ENCODE results near the gene HDAC3. TPM values are rescaled to one million over a fixed set of nuclear protein-coding genes. Genes with fewer than 3 reads are reported as not detected.

The HDAC3 gene
- total RNA-seq, 1 experiment from 2014 or later, result 91.9 TPM

DNA sequence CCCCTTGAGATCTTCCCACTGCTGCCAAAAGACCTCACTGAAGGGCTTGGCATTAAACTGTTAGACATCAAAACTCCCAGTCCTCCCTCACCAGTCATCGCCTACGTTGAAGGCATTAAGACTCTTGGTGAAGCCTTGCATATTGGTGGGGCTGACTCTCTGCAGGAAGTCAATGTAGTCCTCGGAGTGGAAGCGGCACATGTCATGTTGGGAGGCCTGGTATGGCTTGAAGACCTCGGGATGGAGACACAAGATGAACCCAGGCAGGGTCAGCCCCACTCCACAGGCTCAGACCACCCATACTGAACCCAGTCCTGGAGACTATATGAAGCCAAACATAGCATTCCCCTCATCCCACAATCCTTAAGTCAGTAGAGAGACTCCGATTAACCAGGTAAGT, 1.9 kb downstream of the HDAC3 start:
- no peaks in the 10 kb centered on the region for H4K20me1 ChIP-seq (ENCODE audit: insufficient read depth)
- ATAC-seq (no peak), DNase-seq (ENCODE audit: low read depth, low spot score) (no peak)
- H3K4me1 ChIP-seq (ENCODE audit: control insufficient read depth in 1 of 2, insufficient read depth in 2 of 2, low read length in 2 of 2), result peaks cover 5 to 24% of the 10 kb centered on the region in 2 experiments
- H3K27ac ChIP-seq (ENCODE audit: low read depth, low read length), result no peak overlapping the region
- BruUV-seq (replicated peaks), result no TSS peak
- peaks cover 12 to 13% of the 10 kb centered on the region in 2 experiments; a peak in 3 of 4 replicates for H3K36me3 ChIP-seq (ENCODE audit: control insufficient read depth in 1 of 2, insufficient read depth in 2 of 2, low read length in 2 of 2)
- peaks cover 67% of the 10 kb centered on the region for H3K79me2 ChIP-seq (ENCODE audit: insufficient read depth, low read length)
- no peak overlapping the region for H2AFZ ChIP-seq (ENCODE audit: low read depth, low read length, poor library complexity, severe bottlenecking)
- POLR2A ChIA-PET, result no interaction called here
- no peak overlapping the region for H3K4me3 ChIP-seq (replicated peaks in 1 of 2; ENCODE audit: low read depth in 1 of 2, low read length in 2 of 2)
- no peaks in the 10 kb centered on the region for H3K9me3 ChIP-seq (ENCODE audit: control insufficient read depth in 1 of 2, insufficient read depth in 1 of 2, low read depth in 1 of 2, low read length in 2 of 2)
- CTCF ChIA-PET, result no interaction called here
- no peak overlapping the region for H3K9ac ChIP-seq (ENCODE audit: low read length)
- intact Hi-C loops (cut with micrococcal nuclease), result no loop called here
- peak overlapping the region; percentile 98; the same call in 1 of the 2 replicates for H3K4me2 ChIP-seq (ENCODE audit: low read length)
- TF ChIP-seq ELF1 (IDR thresholded peaks at IDR 0.05; ENCODE audit: borderline replicate concordance, low read depth), result no peak
- no peak for TF ChIP-seq TCF7L2 (IDR thresholded peaks at IDR 0.05; ENCODE audit: borderline replicate concordance, extremely low read depth, insufficient read depth, insufficient read length)
- no peak for TF ChIP-seq POLR2A (IDR thresholded peaks at IDR 0.05; ENCODE audit: borderline replicate concordance, extremely low read depth, insufficient read depth, insufficient read length)
- TF ChIP-seq, protein P1, sequence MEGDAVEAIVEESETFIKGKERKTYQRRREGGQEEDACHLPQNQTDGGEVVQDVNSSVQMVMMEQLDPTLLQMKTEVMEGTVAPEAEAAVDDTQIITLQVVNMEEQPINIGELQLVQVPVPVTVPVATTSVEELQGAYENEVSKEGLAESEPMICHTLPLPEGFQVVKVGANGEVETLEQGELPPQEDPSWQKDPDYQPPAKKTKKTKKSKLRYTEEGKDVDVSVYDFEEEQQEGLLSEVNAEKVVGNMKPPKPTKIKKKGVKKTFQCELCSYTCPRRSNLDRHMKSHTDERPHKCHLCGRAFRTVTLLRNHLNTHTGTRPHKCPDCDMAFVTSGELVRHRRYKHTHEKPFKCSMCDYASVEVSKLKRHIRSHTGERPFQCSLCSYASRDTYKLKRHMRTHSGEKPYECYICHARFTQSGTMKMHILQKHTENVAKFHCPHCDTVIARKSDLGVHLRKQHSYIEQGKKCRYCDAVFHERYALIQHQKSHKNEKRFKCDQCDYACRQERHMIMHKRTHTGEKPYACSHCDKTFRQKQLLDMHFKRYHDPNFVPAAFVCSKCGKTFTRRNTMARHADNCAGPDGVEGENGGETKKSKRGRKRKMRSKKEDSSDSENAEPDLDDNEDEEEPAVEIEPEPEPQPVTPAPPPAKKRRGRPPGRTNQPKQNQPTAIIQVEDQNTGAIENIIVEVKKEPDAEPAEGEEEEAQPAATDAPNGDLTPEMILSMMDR (IDR thresholded peaks at IDR 0.05 in 2 of 3, conservative IDR thresholded peaks at IDR 0.05 in 1 of 3; ENCODE audit: borderline replicate concordance in 1 of 3, insufficient read depth in 1 of 3, low read depth in 2 of 3, low read length in 2 of 3), result no peak
- TF ChIP-seq SRF (IDR thresholded peaks at IDR 0.05; ENCODE audit: low read depth), result no peak
- TF ChIP-seq, protein P2, sequence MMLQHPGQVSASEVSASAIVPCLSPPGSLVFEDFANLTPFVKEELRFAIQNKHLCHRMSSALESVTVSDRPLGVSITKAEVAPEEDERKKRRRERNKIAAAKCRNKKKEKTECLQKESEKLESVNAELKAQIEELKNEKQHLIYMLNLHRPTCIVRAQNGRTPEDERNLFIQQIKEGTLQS (IDR thresholded peaks at IDR 0.05), result no peak
- TF ChIP-seq JUND (IDR thresholded peaks at IDR 0.05), result no peak
- TF ChIP-seq, protein P3, sequence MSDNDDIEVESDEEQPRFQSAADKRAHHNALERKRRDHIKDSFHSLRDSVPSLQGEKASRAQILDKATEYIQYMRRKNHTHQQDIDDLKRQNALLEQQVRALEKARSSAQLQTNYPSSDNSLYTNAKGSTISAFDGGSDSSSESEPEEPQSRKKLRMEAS (IDR thresholded peaks at IDR 0.05), result no peak
- TF ChIP-seq SP1 (IDR thresholded peaks at IDR 0.05; ENCODE audit: low read depth), result no peak
- no peak for TF ChIP-seq SIN3A (IDR thresholded peaks at IDR 0.05; ENCODE audit: low read depth)
- TF ChIP-seq ZNF274 (IDR thresholded peaks at IDR 0.05; ENCODE audit: low read depth, low read length), result no peak
- TF ChIP-seq CEBPB (IDR thresholded peaks at IDR 0.05; ENCODE audit: low read depth), result no peak
- TF ChIP-seq POLR2AphosphoS5 (IDR thresholded peaks at IDR 0.05; ENCODE audit: low read depth, low read length), result no peak
- no peak for TF ChIP-seq ZFX (IDR thresholded peaks at IDR 0.05)
- TF ChIP-seq YY1 (IDR thresholded peaks at IDR 0.05; ENCODE audit: extremely low read depth, insufficient replicate concordance, low read depth, low read length), result no peak
- TF ChIP-seq EGR1 (IDR thresholded peaks at IDR 0.05; ENCODE audit: low read depth), result no peak
- TF ChIP-seq FOSL1 (IDR thresholded peaks at IDR 0.05; ENCODE audit: low read depth), result no peak
- RAD21 ChIA-PET (ENCODE audit: low non-redundant PET in 1 of 2, low total read pairs in 2 of 2, uncharacterized antibody in 2 of 2, unreplicated experiment in 2 of 2), result no interaction called here
- H3K27me3 ChIP-seq (ENCODE audit: insufficient read depth, low read length), result no peaks in the 10 kb centered on the region
- H3K9me2 ChIP-seq (ENCODE audit: insufficient read depth), result no peaks in the 10 kb centered on the region
